H9 (cell line): ENCODE results near the gene LSP1. TPM values are rescaled to one million over a fixed set of nuclear protein-coding genes. Genes with fewer than 3 reads are reported as not detected.
A peak's percentile ranks its signal among the peaks of the same experiment; 100 is the strongest.

Experiments
- DNase-seq: peaks from one replicate; pipeline ENCODE4 v3.0.0-alpha.2; 2017
- H2AFZ ChIP-seq: one replicate; pipeline ENCODE4 v1.6.1; 2013; ENCODE audit warnings: mild to moderate bottlenecking, low read length, control low read depth, moderate library complexity
- H2AK5ac ChIP-seq: 2 replicates; pipeline ENCODE4 v1.6.1; 2013; ENCODE audit warnings: low read length, control low read depth, mixed read lengths; ENCODE audit not compliant: insufficient read length
- H2BK120ac ChIP-seq: one replicate; pipeline ENCODE4 v1.6.1; 2013; ENCODE audit warnings: low read depth, mild to moderate bottlenecking, low read length, control low read depth, inconsistent platforms; ENCODE audit not compliant: poor library complexity, severe bottlenecking
- H2BK12ac ChIP-seq: 2 replicates; pipeline ENCODE4 v1.6.1; 2013; ENCODE audit warnings: low read length, control low read depth, mixed read lengths, low read depth; ENCODE audit not compliant: insufficient read length
- H2BK15ac ChIP-seq: 2 replicates; pipeline ENCODE4 v1.6.1; 2013; ENCODE audit warnings: low read depth, low read length, control low read depth
- H2BK20ac ChIP-seq: one replicate; pipeline ENCODE4 v1.6.1; 2013; ENCODE audit warnings: low read depth, mild to moderate bottlenecking, low read length, control low read depth, inconsistent platforms; ENCODE audit not compliant: poor library complexity, severe bottlenecking
- H2BK5ac ChIP-seq: 2 replicates; pipeline ENCODE4 v1.6.1; 2013; ENCODE audit warnings: low read length, control low read depth, mixed read lengths; ENCODE audit not compliant: insufficient read length
- H3K14ac ChIP-seq: 2 replicates; pipeline ENCODE4 v1.6.1; 2013; ENCODE audit warnings: low read length, control low read depth; ENCODE audit not compliant: insufficient read depth
- H3K18ac ChIP-seq: 2 replicates; pipeline ENCODE4 v1.6.1; 2013; ENCODE audit warnings: low read depth, mild to moderate bottlenecking, mixed read lengths, low read length, control low read depth; ENCODE audit not compliant: insufficient read length
- H3K23ac ChIP-seq: 2 replicates; pipeline ENCODE4 v1.6.1; 2013; ENCODE audit warnings: low read length, control low read depth, mixed read lengths, low read depth; ENCODE audit not compliant: insufficient read length
- H3K23me2 ChIP-seq: 2 replicates; pipeline ENCODE4 v1.6.1; 2013; ENCODE audit warnings: low read depth, mild to moderate bottlenecking, mixed read lengths, low read length, control low read depth; ENCODE audit not compliant: insufficient read length, poor library complexity, severe bottlenecking
- H3K27ac ChIP-seq: 2 replicates; pipeline ENCODE4 v1.5.1; 2013; ENCODE audit warnings: low read length, control low read depth, mixed read lengths, low read depth; ENCODE audit not compliant: insufficient read length
- H3K27me3 ChIP-seq: 2 replicates; pipeline ENCODE4 v1.6.1; 2013; ENCODE audit warnings: low read length, control low read depth, inconsistent platforms; ENCODE audit not compliant: insufficient read depth
- H3K4ac ChIP-seq: 2 replicates; pipeline ENCODE4 v1.6.1; 2013; ENCODE audit warnings: low read depth, mild to moderate bottlenecking, control low read depth, inconsistent platforms, low read length, moderate library complexity
- H3K4me1 ChIP-seq: 2 replicates; pipeline ENCODE4 v1.6.1; 2013; ENCODE audit warnings: low read length, control low read depth, inconsistent platforms; ENCODE audit not compliant: insufficient read depth
- H3K4me2 ChIP-seq: 2 replicates; pipeline ENCODE4 v1.6.1; 2013; ENCODE audit warnings: low read length, control low read depth, mixed read lengths; ENCODE audit not compliant: insufficient read length, insufficient read depth
- H3K56ac ChIP-seq: 2 replicates; pipeline ENCODE4 v1.6.1; 2013; ENCODE audit warnings: low read depth, mild to moderate bottlenecking, mixed read lengths, low read length, control low read depth; ENCODE audit not compliant: insufficient read length
- H3K79me1 ChIP-seq: 2 replicates; pipeline ENCODE4 v1.6.1; 2013; ENCODE audit warnings: low read depth, mild to moderate bottlenecking, moderate library complexity, low read length, control low read depth, inconsistent platforms; ENCODE audit not compliant: insufficient read depth, poor library complexity, severe bottlenecking
- H3K79me2 ChIP-seq: 2 replicates; pipeline ENCODE4 v1.6.1; 2013; ENCODE audit warnings: low read length, control low read depth, inconsistent platforms; ENCODE audit not compliant: insufficient read depth
- H3K9ac ChIP-seq: 2 replicates; pipeline ENCODE4 v1.6.1; 2013; ENCODE audit warnings: low read length, control low read depth, mixed read lengths; ENCODE audit not compliant: insufficient read length; ENCODE audit errors: extremely low read depth
- H3K9me3 ChIP-seq: one replicate; pipeline ENCODE4 v1.6.1; 2013; ENCODE audit warnings: low read depth, low read length, inconsistent platforms; ENCODE audit not compliant: control insufficient read depth
- H3T11ph ChIP-seq: one replicate; pipeline ENCODE4 v1.6.1; 2013; ENCODE audit warnings: mild to moderate bottlenecking, low read length, control low read depth, inconsistent platforms
- H4K20me1 ChIP-seq: one replicate; pipeline ENCODE4 v1.6.1; 2013; ENCODE audit not compliant: control insufficient read depth, insufficient read length, insufficient read depth
- H4K5ac ChIP-seq: 2 replicates; pipeline ENCODE4 v1.6.1; 2013; ENCODE audit warnings: low read depth, mild to moderate bottlenecking, mixed read lengths, low read length, control low read depth; ENCODE audit not compliant: insufficient read length
- H4K8ac ChIP-seq: replicated peaks from 2 replicates; pipeline ENCODE4 v1.6.1; 2013; ENCODE audit warnings: low read length, control low read depth, mixed read lengths, low read depth; ENCODE audit not compliant: insufficient read length
- H4K91ac ChIP-seq: 2 replicates; pipeline ENCODE4 v1.6.1; 2013; ENCODE audit warnings: low read depth, mild to moderate bottlenecking, moderate library complexity, mixed read lengths, low read length, control low read depth; ENCODE audit not compliant: insufficient read length
- H3K27ac Mint-ChIP-seq, 3 experiments: 2 replicates in 2 of 3; 3 replicates in 1 of 3; pipeline ENCODE4 v1.8.0; 2020 to 2021; ENCODE audit warnings: mixed read lengths in 3 of 3, mild to moderate bottlenecking in 1 of 3, moderate library complexity in 1 of 3
- H3K27me3 Mint-ChIP-seq: 2 replicates; pipeline ENCODE4 v1.8.0; 2021; ENCODE audit warnings: low read depth, mild to moderate bottlenecking, moderate library complexity, mixed read lengths
- H3K36me3 Mint-ChIP-seq, 3 experiments: 2 replicates in 2 of 3; 3 replicates in 1 of 3; pipeline ENCODE4 v1.8.0; 2020 to 2021; ENCODE audit warnings: low read depth in 3 of 3, mixed read lengths in 3 of 3; ENCODE audit not compliant: insufficient read depth in 1 of 3
- H3K4me1 Mint-ChIP-seq, 2 experiments: 2 replicates each; pipeline ENCODE4 v1.8.0; 2020; ENCODE audit warnings: mixed read lengths in 2 of 2
- H3K4me3 Mint-ChIP-seq, 2 experiments: 2 replicates in 1 of 2; 3 replicates in 1 of 2; pipeline ENCODE4 v1.8.0; 2020 to 2021; ENCODE audit warnings: mild to moderate bottlenecking in 2 of 2, mixed read lengths in 2 of 2, moderate library complexity in 1 of 2
- H3K9me3 Mint-ChIP-seq, 2 experiments: 2 replicates in 1 of 2; 3 replicates in 1 of 2; pipeline ENCODE4 v1.8.0; 2020; ENCODE audit warnings: mild to moderate bottlenecking in 2 of 2, mixed read lengths in 2 of 2, moderate library complexity in 1 of 2
- CTCF ChIP-seq: fragments of 200-600 bp; sonication (generic); conservative IDR thresholded peaks from 3 replicates; pipeline ENCODE4 v1.8.0; 2021; ENCODE audit warnings: antibody characterized with exemption, mild to moderate bottlenecking
- WGBS: extraction: QIAGEN DNeasy Blood & Tissue Kit; methylation state at CpG from one replicate; pipeline ENCODE4 v1.1.7; 2013; ENCODE audit warnings: missing lambda C conversion rate, low lambda C conversion rate, mixed read lengths; ENCODE audit not compliant: insufficient read length; ENCODE audit errors: extremely low coverage; 5-methylcytosine and 5-hydroxymethylcytosine counted together
- total RNA-seq: library from RNA; stranded (reverse); gene quantifications from 2 replicates; pipeline ENCODE4 v1.2.1, GENCODE V29; 2021

Gene LSP1
- total RNA-seq, 1 experiment from 2014 or later, result not detected

GRCh38 chr11:1929621-1930461 lies 77.0 kb downstream of the LSP1 start:
- no peak overlapping the region for H2BK5ac ChIP-seq
- H3K27ac Mint-ChIP-seq, result peak overlapping the region in 1 of 3 experiments; percentile 70; a peak in 1 of 7 replicates
- H2BK120ac ChIP-seq, result no peak overlapping the region
- no peak overlapping the region for H3K14ac ChIP-seq
- H3K4me3 Mint-ChIP-seq, result no peak overlapping the region
- H3K23me2 ChIP-seq, result peaks cover 6% of the 10 kb centered on the region
- H3K79me2 ChIP-seq, result no peaks in the 10 kb centered on the region
- no CpG with 5 or more reads among the region's 25 CpGs for WGBS
- no peak overlapping the region for H2BK20ac ChIP-seq
- no peak for TF ChIP-seq CTCF
- H4K8ac ChIP-seq, result no peak overlapping the region
- no peak overlapping the region for H3K4ac ChIP-seq
- no peak overlapping the region for H2BK15ac ChIP-seq
- no peaks in the 10 kb centered on the region for H3K9me3 ChIP-seq
- peaks cover 0 to 6% of the 10 kb centered on the region in 2 experiments; a peak in 1 of 4 replicates for H3K4me1 Mint-ChIP-seq
- H3T11ph ChIP-seq, result no peak overlapping the region
- no peak overlapping the region for H3K4me2 ChIP-seq
- no peak for DNase-seq
- H3K9me3 Mint-ChIP-seq, result no peaks in the 10 kb centered on the region
- H3K18ac ChIP-seq, result no peak overlapping the region
- no peak overlapping the region for H2BK12ac ChIP-seq
- H3K9ac ChIP-seq, result no peak overlapping the region
- H3K27me3 Mint-ChIP-seq, result peaks cover 20% of the 10 kb centered on the region
- H2AK5ac ChIP-seq, result no peak overlapping the region
- no peaks in the 10 kb centered on the region for H3K36me3 Mint-ChIP-seq
- no peak overlapping the region for H2AFZ ChIP-seq
- H4K5ac ChIP-seq, result no peak overlapping the region
- H3K56ac ChIP-seq, result no peak overlapping the region
- no peak overlapping the region for H4K91ac ChIP-seq
- no peak overlapping the region for H3K23ac ChIP-seq
- H3K79me1 ChIP-seq, result no peaks in the 10 kb centered on the region
- H3K4me1 ChIP-seq, result no peaks in the 10 kb centered on the region
- H4K20me1 ChIP-seq, result no peaks in the 10 kb centered on the region
- no peaks in the 10 kb centered on the region for H3K27me3 ChIP-seq
- no peak overlapping the region for H3K27ac ChIP-seq
